HCT116 (cell line): ENCODE results near the gene ZNF398. TPM values are rescaled to one million over a fixed set of nuclear protein-coding genes. Genes with fewer than 3 reads are reported as not detected.

Experiments
- ATAC-seq: fragments of 200-7000 bp; cut with Tn5 transposase; 2 replicates; pipeline ENCODE4 v1.9.1; 2020; ENCODE audit warnings: mild to moderate bottlenecking, moderate library complexity
- BruUV-seq: library from RNA; stranded (reverse); fragments of 400-500 nt; replicated peaks from 2 replicates; lab custom pipeline; 2021; lab: Mats Ljungman, UMichigan
- CTCF ChIA-PET: fragments of 300-600 bp; sonication (Branson Sonifier 250); formaldehyde crosslinking; loops from one replicate; lab custom pipeline; 2021; ENCODE audit warnings: antibody characterized with exemption; lab: Charles Lee
- POLR2A ChIA-PET: fragments of 300-600, 350-600 bp; sonication (Branson Sonifier 250); formaldehyde crosslinking; loops from one replicate; lab custom pipeline; 2021; ENCODE audit warnings: antibody characterized with exemption; lab: Charles Lee
- RAD21 ChIA-PET, 2 experiments: fragments of 300-600 bp; sonication (Branson Sonifier 250); formaldehyde crosslinking; loops; one replicate each; lab custom pipeline; 2023; ENCODE audit warnings: low total read pairs in 2 of 2; ENCODE audit not compliant: uncharacterized antibody in 2 of 2, unreplicated experiment in 2 of 2, low non-redundant PET in 1 of 2; lab: Charles Lee
- DNase-seq: peaks from one replicate; pipeline ENCODE4 v3.0.0-alpha.2; 2010; ENCODE audit warnings: low read depth, low spot score
- H2AFZ ChIP-seq: fragments of 200-600 bp; shearing (Covaris generic), sonication (generic); 2 replicates; pipeline ENCODE4 v1.6.1; 2017; ENCODE audit warnings: low read depth, mixed run types, mixed read lengths, antibody characterized with exemption, low read length; ENCODE audit not compliant: poor library complexity, severe bottlenecking
- H3K27ac ChIP-seq: 2 replicates; pipeline ENCODE4 v1.5.1; 2012; ENCODE audit warnings: low read depth, low read length
- H3K27me3 ChIP-seq: fragments of 200-600 bp; sonication (generic); 2 replicates; pipeline ENCODE4 v1.6.1; 2016; ENCODE audit warnings: mixed run types, low read length, mixed read lengths; ENCODE audit not compliant: insufficient read depth
- H3K36me3 ChIP-seq, 2 experiments: fragments of 200-500 bp in 1 of 2; fragments of 200-600 bp in 1 of 2; sonication (Bioruptor generic) in 1 of 2; sonication (generic) in 1 of 2; 2 replicates each; pipeline versions ENCODE4 v1.5.1 to v1.6.1; 2014 to 2016; ENCODE audit warnings: low read length in 2 of 2, inconsistent platforms in 1 of 2, mixed read lengths in 1 of 2, mixed run types in 1 of 2; ENCODE audit not compliant: insufficient read depth in 2 of 2, control insufficient read depth in 1 of 2
- H3K4me1 ChIP-seq, 2 experiments: fragments of 200-600 bp in 1 of 2; sonication (generic) in 1 of 2; 2 replicates each; pipeline versions ENCODE4 v1.5.1 to v1.6.1; 2012 to 2017; ENCODE audit warnings: low read length in 2 of 2, inconsistent platforms in 1 of 2, mild to moderate bottlenecking in 1 of 2, mixed read lengths in 1 of 2, mixed run types in 1 of 2, moderate library complexity in 1 of 2; ENCODE audit not compliant: insufficient read depth in 2 of 2, control insufficient read depth in 1 of 2
- H3K4me2 ChIP-seq: fragments of 200-600 bp; sonication (generic); 2 replicates; pipeline ENCODE4 v1.6.1; 2017; ENCODE audit warnings: mixed run types, low read length, mixed read lengths
- H3K4me3 ChIP-seq, 2 experiments: fragments of 200-600 bp in 1 of 2; sonication (generic) in 1 of 2; replicated peaks in 1 of 2; 2 replicates each; pipeline ENCODE4 v1.5.1; 2011 to 2016; ENCODE audit warnings: low read length in 2 of 2, control low read depth in 1 of 2, low read depth in 1 of 2, mild to moderate bottlenecking in 1 of 2, mixed read lengths in 1 of 2, mixed run types in 1 of 2
- H3K79me2 ChIP-seq: fragments of 200-600 bp; sonication (generic); 2 replicates; pipeline ENCODE4 v1.6.1; 2017; ENCODE audit warnings: mild to moderate bottlenecking, mixed run types, low read length, moderate library complexity, mixed read lengths; ENCODE audit not compliant: insufficient read depth
- H3K9ac ChIP-seq: fragments of 200-600 bp; sonication (generic); 2 replicates; pipeline ENCODE4 v1.6.1; 2016; ENCODE audit warnings: low read length, mixed read lengths
- H3K9me2 ChIP-seq: fragments of 200-600 bp; sonication (generic), shearing (Covaris generic); 2 replicates; pipeline ENCODE4 v1.6.1; 2017; ENCODE audit warnings: mixed run types, mild to moderate bottlenecking, moderate library complexity; ENCODE audit not compliant: insufficient read depth
- H3K9me3 ChIP-seq, 2 experiments: fragments of 200-500 bp in 1 of 2; fragments of 200-600 bp in 1 of 2; sonication (Bioruptor generic) in 1 of 2; sonication (generic) in 1 of 2; 2 replicates each; pipeline ENCODE4 v1.6.1; 2014 to 2017; ENCODE audit warnings: low read length in 2 of 2, mixed read lengths in 2 of 2, inconsistent platforms in 1 of 2, low read depth in 1 of 2, mild to moderate bottlenecking in 1 of 2, mixed run types in 1 of 2, moderate library complexity in 1 of 2; ENCODE audit not compliant: control insufficient read depth in 1 of 2, insufficient read depth in 1 of 2
- H4K20me1 ChIP-seq: fragments of 200-600 bp; sonication (generic), shearing (Covaris generic); 2 replicates; pipeline ENCODE4 v1.6.1; 2017; ENCODE audit warnings: mixed run types, mild to moderate bottlenecking, moderate library complexity; ENCODE audit not compliant: insufficient read depth
- JUND ChIP-seq: IDR thresholded peaks from 2 replicates; pipeline ENCODE4 v1.6.1; 2012
- POLR2AphosphoS5 ChIP-seq: IDR thresholded peaks from 2 replicates; pipeline ENCODE4 v1.6.1; 2011; ENCODE audit warnings: mild to moderate bottlenecking, low read depth, low read length, moderate library complexity
- RAD21 ChIP-seq: IDR thresholded peaks from 2 replicates; pipeline ENCODE4 v1.6.1; 2012; ENCODE audit warnings: low read depth, mild to moderate bottlenecking
- TCF7L2 ChIP-seq: IDR thresholded peaks from 2 replicates; pipeline ENCODE4 v1.7.0; 2011; ENCODE audit warnings: borderline replicate concordance, inconsistent platforms; ENCODE audit not compliant: insufficient read depth, insufficient read length; ENCODE audit errors: extremely low read depth
- ZFX ChIP-seq: fragments of 450-650 bp; IDR thresholded peaks from 2 replicates; pipeline ENCODE4 v1.6.1; 2017
- ZNF274 ChIP-seq: fragments of 200-500 bp; sonication (Bioruptor generic); IDR thresholded peaks from 2 replicates; pipeline ENCODE4 v1.6.1; 2014; ENCODE audit warnings: mild to moderate bottlenecking, low read depth, low read length, inconsistent platforms
- intact Hi-C: fragments of 100-400 bp; cut with micrococcal nuclease; formaldehyde crosslinking; loops from 2 replicates; pipeline ENCODE4 v1.10.0; 2022
- total RNA-seq: library from RNA; stranded (reverse); gene quantifications from one replicate; pipeline ENCODE4 v1.2.1, GENCODE V29; 2021; ENCODE audit not compliant: unreplicated experiment
- TF ChIP-seq, protein P1 (sequence below): IDR thresholded peaks from 2 replicates; pipeline ENCODE4 v1.6.1; 2012
- TF ChIP-seq, protein P2 (sequence below): IDR thresholded peaks from 2 replicates; pipeline ENCODE4 v1.6.1; 2012; ENCODE audit warnings: low read depth
- TF ChIP-seq, protein P3 (sequence below), 3 experiments: fragments of 200-600 bp in 1 of 3; sonication (generic) in 1 of 3; IDR thresholded peaks in 2 of 3; conservative IDR thresholded peaks in 1 of 3; 2 replicates each; pipeline ENCODE4 v1.5.1; 2012 to 2017; ENCODE audit warnings: low read depth in 2 of 3, low read length in 2 of 3, antibody characterized with exemption in 1 of 3, borderline replicate concordance in 1 of 3, control low read depth in 1 of 3, mild to moderate bottlenecking in 1 of 3, mixed read lengths in 1 of 3, mixed run types in 1 of 3, moderate library complexity in 1 of 3; ENCODE audit not compliant: insufficient read depth in 1 of 3
- TF ChIP-seq, protein P4 (sequence below): IDR thresholded peaks from 2 replicates; pipeline ENCODE4 v1.6.1; 2011; ENCODE audit warnings: mild to moderate bottlenecking, low read length, moderate library complexity; ENCODE audit not compliant: insufficient replicate concordance; ENCODE audit errors: extremely low read depth

ZNF398 gene
- total RNA-seq, 1 experiment from 2014 or later, result 14.1 TPM

DNA sequence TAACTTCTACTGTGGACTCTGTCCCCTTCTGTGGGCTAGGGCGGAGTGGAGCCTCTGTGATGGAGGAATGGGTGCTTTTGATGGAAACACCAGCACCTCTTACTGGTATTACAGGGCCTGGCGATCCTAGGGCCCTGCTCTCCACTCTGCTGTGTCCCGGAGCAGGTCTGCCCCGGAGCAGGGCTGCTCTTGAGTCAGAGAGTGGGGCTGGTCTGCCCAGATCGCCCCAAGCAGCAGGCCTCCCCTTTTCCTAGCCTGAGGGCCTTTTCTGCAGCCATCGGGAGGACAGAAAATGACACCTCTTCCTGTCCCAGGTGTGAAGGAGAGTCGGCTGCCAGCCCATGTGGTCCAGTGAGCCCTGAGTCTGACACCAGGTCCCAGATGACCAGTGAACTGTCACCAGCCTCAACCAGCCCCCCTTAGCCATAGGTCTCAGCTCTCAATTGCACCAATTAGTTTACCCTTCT is 49.5 kb downstream of the ZNF398 start:
- ChIA-PET POLR2A (no interaction called here), CTCF (no interaction called here)
- H2AFZ ChIP-seq, result no peak overlapping the region
- peak overlapping the region; percentile 91 to 95 for H3K4me3 ChIP-seq
- ATAC-seq, result peak; percentile 20
- peak overlapping the region; percentile 82 for H3K4me2 ChIP-seq
- peaks cover 10 to 17% of the 10 kb centered on the region in 2 experiments for H3K4me1 ChIP-seq
- TF ChIP-seq, protein P1, sequence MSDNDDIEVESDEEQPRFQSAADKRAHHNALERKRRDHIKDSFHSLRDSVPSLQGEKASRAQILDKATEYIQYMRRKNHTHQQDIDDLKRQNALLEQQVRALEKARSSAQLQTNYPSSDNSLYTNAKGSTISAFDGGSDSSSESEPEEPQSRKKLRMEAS, result 0 out of 2 replicates have a peak, but pooled peaks have one; percentile 4
- TF ChIP-seq RAD21, result no peak
- TF ChIP-seq, all 23 proteins: peak for 1
- Histone ChIP-seq H3K27ac (peak overlapping the region; percentile 99), H3K27me3 (no peaks in the 10 kb centered on the region), H3K9me2 (no peaks in the 10 kb centered on the region), H4K20me1 (no peaks in the 10 kb centered on the region), H3K36me3 (peaks cover 27 to 31% of the 10 kb centered on the region in 2 experiments), H3K79me2 (peaks cover 56% of the 10 kb centered on the region), H3K9ac (peak overlapping the region; percentile 89), H3K9me3 (peaks cover 0 to 3% of the 10 kb centered on the region in 2 experiments; a peak in 1 of 4 replicates)
- intact Hi-C loops, result loop anchor here (5.0 kb wide), 1 partner anchor 36 kb away; no protein-coding TSS in a partner anchor
- RAD21 ChIA-PET, result no interaction called here
- DNase-seq, result no peak
- TSS peak; percentile 26 for BruUV-seq

DNA sequence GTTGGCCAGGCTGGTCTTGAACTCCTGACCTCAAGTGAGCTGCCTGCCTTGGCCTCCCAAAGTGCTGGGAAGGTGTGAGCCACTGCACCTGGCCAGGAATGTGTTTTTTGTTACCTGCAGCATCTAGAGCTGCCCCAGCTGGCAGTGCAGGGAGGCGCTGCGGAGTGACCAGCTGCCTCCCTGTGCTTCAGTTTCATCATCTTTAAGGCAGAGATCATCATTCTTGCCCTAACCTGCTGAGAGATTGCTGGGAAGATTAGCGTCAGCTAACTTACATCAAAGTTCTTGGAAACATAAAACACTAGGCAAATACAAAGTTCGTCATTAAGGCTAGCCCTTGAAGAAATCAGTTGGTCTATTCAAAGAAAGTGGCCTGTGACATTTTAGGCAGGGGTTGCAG is 50.4 kb downstream of the ZNF398 start:
- Histone ChIP-seq H3K9ac (no peak overlapping the region), H3K27me3 (no peaks in the 10 kb centered on the region), H3K4me2 (no peak overlapping the region; the same call in 1 of the 2 replicates), H4K20me1 (no peaks in the 10 kb centered on the region), H3K36me3 (peaks cover 29 to 33% of the 10 kb centered on the region in 2 experiments), H3K9me3 (peaks cover 0 to 3% of the 10 kb centered on the region in 2 experiments; a peak in 1 of 4 replicates), H3K9me2 (no peaks in the 10 kb centered on the region), H2AFZ (no peak overlapping the region), H3K4me3 (no peak overlapping the region), H3K4me1 (peaks cover 10 to 17% of the 10 kb centered on the region in 2 experiments), H3K27ac (no peak overlapping the region), H3K79me2 (peaks cover 61% of the 10 kb centered on the region)
- RAD21 ChIA-PET, result no interaction called here
- DNase-seq (no peak), ATAC-seq (no peak)
- no TSS peak for BruUV-seq
- CTCF ChIA-PET, result no interaction called here
- intact Hi-C loops, result loop anchor here (5.0 kb wide), 1 partner anchor 35 kb away; no protein-coding TSS in a partner anchor
- TF ChIP-seq ZFX, result no peak
- TF ChIP-seq, protein P2, sequence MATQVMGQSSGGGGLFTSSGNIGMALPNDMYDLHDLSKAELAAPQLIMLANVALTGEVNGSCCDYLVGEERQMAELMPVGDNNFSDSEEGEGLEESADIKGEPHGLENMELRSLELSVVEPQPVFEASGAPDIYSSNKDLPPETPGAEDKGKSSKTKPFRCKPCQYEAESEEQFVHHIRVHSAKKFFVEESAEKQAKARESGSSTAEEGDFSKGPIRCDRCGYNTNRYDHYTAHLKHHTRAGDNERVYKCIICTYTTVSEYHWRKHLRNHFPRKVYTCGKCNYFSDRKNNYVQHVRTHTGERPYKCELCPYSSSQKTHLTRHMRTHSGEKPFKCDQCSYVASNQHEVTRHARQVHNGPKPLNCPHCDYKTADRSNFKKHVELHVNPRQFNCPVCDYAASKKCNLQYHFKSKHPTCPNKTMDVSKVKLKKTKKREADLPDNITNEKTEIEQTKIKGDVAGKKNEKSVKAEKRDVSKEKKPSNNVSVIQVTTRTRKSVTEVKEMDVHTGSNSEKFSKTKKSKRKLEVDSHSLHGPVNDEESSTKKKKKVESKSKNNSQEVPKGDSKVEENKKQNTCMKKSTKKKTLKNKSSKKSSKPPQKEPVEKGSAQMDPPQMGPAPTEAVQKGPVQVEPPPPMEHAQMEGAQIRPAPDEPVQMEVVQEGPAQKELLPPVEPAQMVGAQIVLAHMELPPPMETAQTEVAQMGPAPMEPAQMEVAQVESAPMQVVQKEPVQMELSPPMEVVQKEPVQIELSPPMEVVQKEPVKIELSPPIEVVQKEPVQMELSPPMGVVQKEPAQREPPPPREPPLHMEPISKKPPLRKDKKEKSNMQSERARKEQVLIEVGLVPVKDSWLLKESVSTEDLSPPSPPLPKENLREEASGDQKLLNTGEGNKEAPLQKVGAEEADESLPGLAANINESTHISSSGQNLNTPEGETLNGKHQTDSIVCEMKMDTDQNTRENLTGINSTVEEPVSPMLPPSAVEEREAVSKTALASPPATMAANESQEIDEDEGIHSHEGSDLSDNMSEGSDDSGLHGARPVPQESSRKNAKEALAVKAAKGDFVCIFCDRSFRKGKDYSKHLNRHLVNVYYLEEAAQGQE, result no peak
- no peak for TF ChIP-seq RAD21
- no peak for TF ChIP-seq ZNF274
- TF ChIP-seq TCF7L2, result no peak
- TF ChIP-seq, protein P3, sequence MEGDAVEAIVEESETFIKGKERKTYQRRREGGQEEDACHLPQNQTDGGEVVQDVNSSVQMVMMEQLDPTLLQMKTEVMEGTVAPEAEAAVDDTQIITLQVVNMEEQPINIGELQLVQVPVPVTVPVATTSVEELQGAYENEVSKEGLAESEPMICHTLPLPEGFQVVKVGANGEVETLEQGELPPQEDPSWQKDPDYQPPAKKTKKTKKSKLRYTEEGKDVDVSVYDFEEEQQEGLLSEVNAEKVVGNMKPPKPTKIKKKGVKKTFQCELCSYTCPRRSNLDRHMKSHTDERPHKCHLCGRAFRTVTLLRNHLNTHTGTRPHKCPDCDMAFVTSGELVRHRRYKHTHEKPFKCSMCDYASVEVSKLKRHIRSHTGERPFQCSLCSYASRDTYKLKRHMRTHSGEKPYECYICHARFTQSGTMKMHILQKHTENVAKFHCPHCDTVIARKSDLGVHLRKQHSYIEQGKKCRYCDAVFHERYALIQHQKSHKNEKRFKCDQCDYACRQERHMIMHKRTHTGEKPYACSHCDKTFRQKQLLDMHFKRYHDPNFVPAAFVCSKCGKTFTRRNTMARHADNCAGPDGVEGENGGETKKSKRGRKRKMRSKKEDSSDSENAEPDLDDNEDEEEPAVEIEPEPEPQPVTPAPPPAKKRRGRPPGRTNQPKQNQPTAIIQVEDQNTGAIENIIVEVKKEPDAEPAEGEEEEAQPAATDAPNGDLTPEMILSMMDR (IDR thresholded peaks at IDR 0.05 in 2 of 3, conservative IDR thresholded peaks at IDR 0.05 in 1 of 3; ENCODE audit: borderline replicate concordance in 1 of 3, insufficient read depth in 1 of 3, low read depth in 2 of 3, low read length in 2 of 3), result no peak
- no peak for TF ChIP-seq JUND
- TF ChIP-seq, protein P4, sequence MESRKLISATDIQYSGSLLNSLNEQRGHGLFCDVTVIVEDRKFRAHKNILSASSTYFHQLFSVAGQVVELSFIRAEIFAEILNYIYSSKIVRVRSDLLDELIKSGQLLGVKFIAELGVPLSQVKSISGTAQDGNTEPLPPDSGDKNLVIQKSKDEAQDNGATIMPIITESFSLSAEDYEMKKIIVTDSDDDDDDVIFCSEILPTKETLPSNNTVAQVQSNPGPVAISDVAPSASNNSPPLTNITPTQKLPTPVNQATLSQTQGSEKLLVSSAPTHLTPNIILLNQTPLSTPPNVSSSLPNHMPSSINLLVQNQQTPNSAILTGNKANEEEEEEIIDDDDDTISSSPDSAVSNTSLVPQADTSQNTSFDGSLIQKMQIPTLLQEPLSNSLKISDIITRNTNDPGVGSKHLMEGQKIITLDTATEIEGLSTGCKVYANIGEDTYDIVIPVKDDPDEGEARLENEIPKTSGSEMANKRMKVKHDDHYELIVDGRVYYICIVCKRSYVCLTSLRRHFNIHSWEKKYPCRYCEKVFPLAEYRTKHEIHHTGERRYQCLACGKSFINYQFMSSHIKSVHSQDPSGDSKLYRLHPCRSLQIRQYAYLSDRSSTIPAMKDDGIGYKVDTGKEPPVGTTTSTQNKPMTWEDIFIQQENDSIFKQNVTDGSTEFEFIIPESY, result no peak
- TF ChIP-seq POLR2AphosphoS5, result no peak
- POLR2A ChIA-PET, result no interaction called here
